Spleen (tissue), 11 donors: ENCODE results near the gene IQCE. TPM values are rescaled to one million over a fixed set of nuclear protein-coding genes. Genes with fewer than 3 reads are reported as not detected.
A peak's percentile ranks its signal among the peaks of the same experiment; 100 is the strongest.
"Not testable (repeated sequence)": the region's sequence is repeated elsewhere in the genome, so short reads cannot be mapped to it uniquely, and the experiment has no call there.

Experiments
- DNase-seq: peaks from one replicate; pipeline ENCODE4 v3.0.0-alpha.2; 2020
- H3K27ac ChIP-seq, 8 donors: fragments of 200-600 bp; sonication (generic) in 7 of 8; 1 replicate in 4 of 8; 2 replicates in 4 of 8; pipeline versions ENCODE4 v1.5.0 to v1.8.0; 2016 to 2021; ENCODE audit warnings: inconsistent platforms in 4 of 8, mild to moderate bottlenecking in 4 of 8, moderate library complexity in 1 of 8
- H3K27me3 ChIP-seq, 7 donors: fragments of 200-600 bp; sonication (generic) in 6 of 7; replicated peaks in 1 of 7; 1 replicate in 4 of 7; 2 replicates in 3 of 7; pipeline versions ENCODE4 v1.5.0 to v1.8.0; 2016 to 2021; ENCODE audit warnings: inconsistent platforms in 3 of 7, mild to moderate bottlenecking in 1 of 7
- H3K36me3 ChIP-seq, 6 donors: fragments of 200-600 bp; sonication (generic) in 5 of 6; 1 replicate in 4 of 6; 2 replicates in 2 of 6; pipeline versions ENCODE4 v1.5.0 to v1.8.0; 2016 to 2021; ENCODE audit warnings: inconsistent platforms in 2 of 6
- H3K4me1 ChIP-seq, 6 donors: fragments of 200-600 bp; sonication (generic) in 5 of 6; 1 replicate in 3 of 6; 2 replicates in 3 of 6; pipeline versions ENCODE4 v1.5.0 to v1.8.0; 2016 to 2021; ENCODE audit warnings: inconsistent platforms in 3 of 6
- H3K4me3 ChIP-seq, 8 donors: fragments of 200-600 bp; sonication (generic) in 7 of 8; 1 replicate in 4 of 8; 2 replicates in 4 of 8; pipeline versions ENCODE4 v1.5.0 to v1.8.0; 2016 to 2021; ENCODE audit warnings: inconsistent platforms in 4 of 8, mild to moderate bottlenecking in 4 of 8, moderate library complexity in 2 of 8
- H3K9me3 ChIP-seq, 8 donors: fragments of 200-600 bp; sonication (generic) in 7 of 8; 1 replicate in 4 of 8; 2 replicates in 4 of 8; pipeline versions ENCODE4 v1.5.0 to v1.8.0; 2016 to 2021; ENCODE audit warnings: inconsistent platforms in 4 of 8
- CTCF ChIP-seq, 11 experiments: fragments of 200-600 bp in 7 of 11; fragments of 450-650 bp in 4 of 11; sonication (generic) in 4 of 11; IDR thresholded peaks in 8 of 11; conservative IDR thresholded peaks in 3 of 11; 1 replicate in 7 of 11; 2 replicates in 4 of 11; pipeline versions ENCODE4 v1.4.0 to v1.8.0; 2016 to 2021; ENCODE audit warnings: antibody characterized with exemption in 11 of 11, inconsistent platforms in 4 of 11, mild to moderate bottlenecking in 1 of 11
- POLR2A ChIP-seq, 3 donors: fragments of 450-650 bp; IDR thresholded peaks; one replicate each; pipeline ENCODE4 v1.5.1; 2017; ENCODE audit warnings: antibody characterized with exemption in 3 of 3, mild to moderate bottlenecking in 1 of 3
- POLR2AphosphoS5 ChIP-seq, 3 donors: sonication (generic); formaldehyde crosslinking; IDR thresholded peaks; one replicate each; pipeline ENCODE4 v1.5.1; 2017; ENCODE audit warnings: antibody characterized with exemption in 3 of 3
- WGBS, 5 donors: extraction: QIAGEN DNeasy Blood & Tissue Kit in 3 of 5; methylation state at CpG; one replicate each; pipeline versions ENCODE4 v1.1.5 to v1.1.7; 2013 to 2018; 5-methylcytosine and 5-hydroxymethylcytosine counted together
- intact Hi-C: fragments of 100-400 bp; cut with DNase I; formaldehyde crosslinking; loops from one replicate; pipeline ENCODE4 v1.15.0; 2023; ENCODE audit warnings: low total_unique reads
- polyA plus RNA-seq, 3 donors: library from polyadenylated mRNA; stranded (reverse); fragments of 200-250 nt; gene quantifications; one replicate each; pipeline ENCODE4 v1.2.1, GENCODE V29; 2013
- total RNA-seq, 7 donors: library from RNA; depleted of rRNA in 3 of 7; stranded (reverse); fragments of >200 nt in 3 of 7; fragmentation: NEBNext Ultra II Directional in 4 of 7; extraction: Animal tissue kit (Norgen Biotek cat#: 25700) in 4 of 7; gene quantifications; one replicate each; pipeline versions ENCODE4 v1.1.0 to v1.2.1, GENCODE V29; 2016 to 2021
- donor health status: healthy with polysubstance abuse.
- donor health status: DM: no; HTN: no; CAD: no; lungs with moderate emphysema.
- donor health status: DM: no; HTN: no; CAD: no.
- donor health status: Bipolar disorder and iron deficiency.
- donor health status: healthy.
- donor health status: DM: no; HTN: no; CAD: no.
- donor health status: DM: yes; HTN: yes; CAD: no.

The IQCE gene
- total and polyA plus RNA-seq, 10 donors = 1.2 to 17.1 (median 11.4) TPM

DNA sequence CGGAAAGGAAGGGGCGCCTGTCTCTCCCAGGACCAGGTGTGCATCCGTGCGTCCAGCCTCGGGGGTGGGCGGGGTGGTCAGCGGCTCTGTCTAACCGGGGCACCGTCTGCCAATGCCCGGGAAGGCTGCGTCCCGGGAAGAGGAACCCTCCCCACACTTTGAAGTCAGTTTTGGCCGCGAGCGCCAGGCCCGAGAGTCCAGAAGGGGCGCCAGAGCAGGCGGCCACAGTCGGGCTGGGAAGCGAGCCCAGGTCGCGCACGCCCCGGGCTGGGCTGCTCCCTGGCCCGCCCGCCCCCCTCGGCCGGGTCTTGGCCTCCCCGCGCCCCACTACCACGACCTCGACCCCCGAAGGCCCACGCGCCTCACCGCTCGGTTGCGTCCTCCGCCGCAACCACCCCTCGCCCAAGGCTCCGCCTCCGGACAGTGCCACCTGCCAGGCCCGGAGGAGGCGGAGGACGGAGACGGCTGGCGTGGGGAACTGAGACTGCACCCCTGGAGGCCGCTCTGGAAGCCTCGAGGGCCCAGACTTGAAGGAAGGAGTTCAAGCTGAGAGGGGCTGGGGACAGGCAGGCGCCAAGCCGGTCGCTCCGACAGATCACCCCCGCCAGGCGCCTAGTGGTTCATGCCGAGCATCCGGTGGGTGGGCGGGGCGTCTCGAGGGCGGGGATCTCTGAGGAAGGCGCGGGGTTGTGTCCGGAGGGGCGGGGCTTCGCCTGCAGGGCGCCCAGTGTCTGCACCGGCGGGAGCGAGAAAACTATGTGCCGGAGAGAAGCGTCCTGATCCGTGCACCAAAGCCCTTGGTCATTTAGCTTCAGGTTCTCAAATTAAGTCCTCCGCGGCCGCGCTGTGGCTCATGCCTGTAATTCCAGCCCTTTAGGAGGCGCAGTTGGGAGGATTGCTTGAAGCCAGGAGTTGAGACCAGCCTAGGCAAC is 3.4 kb upstream of the IQCE start, which contains the start of gene BRAT1:
Gene BRAT1 (minus strand): TSS at position 404 of the 932 bp plus-strand sequence. CDS start 1,093 bp downstream, outside the sequence.
- TF ChIP-seq POLR2AphosphoS5 (IDR thresholded peaks at IDR 0.05) (peak; percentile 94 to 95 (median 95)), POLR2A (IDR thresholded peaks at IDR 0.05) (peak; percentile 28 to 87 (median 61)), CTCF (IDR thresholded peaks at IDR 0.05 in 8 of 11, conservative IDR thresholded peaks at IDR 0.05 in 3 of 11) (peak in 8 of 11 experiments; percentile 21 to 57 (median 32))
- WGBS, 5 donors = 0 to 1% (median 1%) methylated on average over 57 to 79 of the region's 79 CpGs
- Histone ChIP-seq H3K4me3 (peak within 1 kb of the TSS; percentile 79 to 96 (median 88)), H3K27me3 (no peaks in the 10 kb centered on the region), H3K9me3 (no peaks in the 10 kb centered on the region), H3K27ac (peak within 1 kb of the TSS; percentile 97 to 100 (median 99)), H3K36me3 (peaks cover 0 to 19% (median 9%) of the 10 kb centered on the region in 6 donors), H3K4me1 (peaks cover 22 to 84% (median 66%) of the 10 kb centered on the region in 6 donors)
- DNase-seq = peak; percentile 100
- intact Hi-C loops = no loop called here

GRCh38 chr7:2559283-2559950 is 638 bp downstream of the IQCE start:
- TF ChIP-seq POLR2AphosphoS5 (IDR thresholded peaks at IDR 0.05) = no peak
- no peak for TF ChIP-seq POLR2A (IDR thresholded peaks at IDR 0.05)
- no peak for TF ChIP-seq CTCF (IDR thresholded peaks at IDR 0.05 in 8 of 11, conservative IDR thresholded peaks at IDR 0.05 in 3 of 11)
- peak; percentile 89 for DNase-seq
- Histone ChIP-seq H3K27me3 (no peaks in the 10 kb centered on the region), H3K4me1 (peaks cover 6 to 71% (median 50%) of the 10 kb centered on the region in 6 donors), H3K4me3 (peak overlapping the region; percentile 72 to 100 (median 94)), H3K27ac (peak overlapping the region in 7 of 8 donors; percentile 63 to 82 (median 77)), H3K9me3 (no peaks in the 10 kb centered on the region), H3K36me3 (no peaks in the 10 kb centered on the region)
- WGBS, 5 donors = 10 to 37% (median 18%) methylated on average over 14 to 53 of the region's 53 CpGs
- intact Hi-C loops = no loop called here

GRCh38 chr7:2563955-2564354 is 5.2 kb downstream of the IQCE start:
- H3K9me3 ChIP-seq, intact Hi-C loops, DNase-seq, H3K27ac ChIP-seq, H3K36me3 ChIP-seq, H3K4me3 ChIP-seq, H3K27me3 ChIP-seq: not testable (repeated sequence)
- H3K4me1 ChIP-seq = peaks cover 0 to 61% (median 30%) of the 10 kb centered on the region in 6 donors
- WGBS, 5 donors = 91 to 97% (median 96%) methylated on average over 3 of the region's 3 CpGs

DNA sequence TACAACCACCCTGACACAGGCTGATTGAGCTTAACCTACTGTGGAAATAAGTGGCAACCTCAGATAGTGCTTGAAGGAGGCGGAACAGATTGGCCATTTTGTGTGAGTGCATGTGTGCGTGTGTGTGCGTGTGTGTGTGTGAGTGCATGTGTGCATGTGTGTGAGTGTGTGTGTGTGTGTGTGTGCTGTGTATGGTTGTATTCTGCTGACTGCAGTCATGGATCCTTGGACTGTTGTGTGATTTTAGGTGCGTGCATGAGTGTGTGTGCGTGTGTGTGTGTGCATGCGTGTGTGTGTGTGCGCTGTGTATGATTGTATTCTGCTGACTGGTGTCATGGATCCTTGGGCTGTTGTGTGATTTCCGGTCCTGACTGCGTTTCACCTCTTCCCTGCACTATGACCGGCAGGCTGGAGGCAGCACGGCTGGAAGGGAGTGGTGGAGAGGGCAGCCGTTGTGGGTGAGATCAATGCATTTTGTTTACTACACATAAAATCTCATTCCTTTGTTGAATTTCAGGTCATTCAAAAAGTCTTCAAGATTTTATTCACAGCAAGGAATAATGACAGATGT is 6.3 kb downstream of the IQCE start:
- no peak overlapping the region for H3K27ac ChIP-seq
- DNase-seq = peak; percentile 50
- peaks cover 0 to 57% (median 24%) of the 10 kb centered on the region in 6 donors for H3K4me1 ChIP-seq
- no peak for TF ChIP-seq POLR2A (IDR thresholded peaks at IDR 0.05)
- TF ChIP-seq POLR2AphosphoS5 (IDR thresholded peaks at IDR 0.05) = no peak
- TF ChIP-seq CTCF (IDR thresholded peaks at IDR 0.05 in 8 of 11, conservative IDR thresholded peaks at IDR 0.05 in 3 of 11) = no peak
- 75 to 92% (median 83%) methylated on average over 12 of the region's 12 CpGs for WGBS, 5 donors
- intact Hi-C loops = no loop called here
- no peaks in the 10 kb centered on the region for H3K9me3 ChIP-seq
- H3K36me3 ChIP-seq = peaks cover 0 to 5% (median 0%) of the 10 kb centered on the region in 6 donors
- H3K27me3 ChIP-seq = no peaks in the 10 kb centered on the region
- no peak overlapping the region for H3K4me3 ChIP-seq
